SK-N-SH (cell line): ENCODE measurements around the gene MBNL1.

Experiments used
- GABPA ChIP-seq: IDR thresholded peaks from 2 replicates; pipeline ENCODE4 v1.4.0; 2012; ENCODE audit warnings: low read depth, mild to moderate bottlenecking
- RAD21 ChIP-seq: IDR thresholded peaks from 2 replicates; pipeline ENCODE4 v1.6.1; 2012; ENCODE audit warnings: mild to moderate bottlenecking, low read length
- RXRA ChIP-seq: IDR thresholded peaks from 2 replicates; pipeline ENCODE4 v1.4.0; 2012; ENCODE audit warnings: low read depth, mild to moderate bottlenecking, borderline replicate concordance
- TF ChIP-seq, protein P1 (sequence below): fragments of 200-600 bp; sonication (generic); IDR thresholded peaks from 2 replicates; pipeline ENCODE4 v1.6.1; 2017; ENCODE audit warnings: antibody characterized with exemption, mild to moderate bottlenecking, moderate library complexity
- TF ChIP-seq, protein P2 (sequence below): IDR thresholded peaks from 2 replicates; pipeline ENCODE4 v1.4.0; 2012; ENCODE audit warnings: low read depth, borderline replicate concordance
- TF ChIP-seq, protein P3 (sequence below): IDR thresholded peaks from 2 replicates; pipeline ENCODE4; 2012

DNA sequence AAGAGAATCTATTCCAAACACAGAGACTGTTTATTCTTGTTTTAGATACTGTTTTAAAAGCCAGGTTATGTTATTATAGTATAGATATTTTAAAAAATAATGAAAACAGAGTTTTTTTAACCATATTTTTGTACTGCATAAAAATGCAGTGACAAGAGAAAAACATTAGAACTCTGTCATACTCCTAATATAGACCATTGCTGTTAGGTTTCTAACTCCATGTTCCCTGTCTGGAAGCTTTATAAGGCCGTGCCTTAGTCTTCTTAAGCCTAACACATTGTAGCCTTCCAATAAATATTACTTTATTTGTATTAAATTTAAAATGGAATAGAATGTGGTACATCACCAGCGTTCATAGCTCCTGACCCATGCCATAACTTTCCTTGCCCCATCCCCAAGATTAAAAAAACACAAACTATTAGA, 53.2 kb downstream of the MBNL1 start:
- TF ChIP-seq, protein P1, sequence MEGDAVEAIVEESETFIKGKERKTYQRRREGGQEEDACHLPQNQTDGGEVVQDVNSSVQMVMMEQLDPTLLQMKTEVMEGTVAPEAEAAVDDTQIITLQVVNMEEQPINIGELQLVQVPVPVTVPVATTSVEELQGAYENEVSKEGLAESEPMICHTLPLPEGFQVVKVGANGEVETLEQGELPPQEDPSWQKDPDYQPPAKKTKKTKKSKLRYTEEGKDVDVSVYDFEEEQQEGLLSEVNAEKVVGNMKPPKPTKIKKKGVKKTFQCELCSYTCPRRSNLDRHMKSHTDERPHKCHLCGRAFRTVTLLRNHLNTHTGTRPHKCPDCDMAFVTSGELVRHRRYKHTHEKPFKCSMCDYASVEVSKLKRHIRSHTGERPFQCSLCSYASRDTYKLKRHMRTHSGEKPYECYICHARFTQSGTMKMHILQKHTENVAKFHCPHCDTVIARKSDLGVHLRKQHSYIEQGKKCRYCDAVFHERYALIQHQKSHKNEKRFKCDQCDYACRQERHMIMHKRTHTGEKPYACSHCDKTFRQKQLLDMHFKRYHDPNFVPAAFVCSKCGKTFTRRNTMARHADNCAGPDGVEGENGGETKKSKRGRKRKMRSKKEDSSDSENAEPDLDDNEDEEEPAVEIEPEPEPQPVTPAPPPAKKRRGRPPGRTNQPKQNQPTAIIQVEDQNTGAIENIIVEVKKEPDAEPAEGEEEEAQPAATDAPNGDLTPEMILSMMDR: no peak
- TF ChIP-seq RXRA (no peak), GABPA (no peak), RAD21 (no peak)
- TF ChIP-seq, protein P2, sequence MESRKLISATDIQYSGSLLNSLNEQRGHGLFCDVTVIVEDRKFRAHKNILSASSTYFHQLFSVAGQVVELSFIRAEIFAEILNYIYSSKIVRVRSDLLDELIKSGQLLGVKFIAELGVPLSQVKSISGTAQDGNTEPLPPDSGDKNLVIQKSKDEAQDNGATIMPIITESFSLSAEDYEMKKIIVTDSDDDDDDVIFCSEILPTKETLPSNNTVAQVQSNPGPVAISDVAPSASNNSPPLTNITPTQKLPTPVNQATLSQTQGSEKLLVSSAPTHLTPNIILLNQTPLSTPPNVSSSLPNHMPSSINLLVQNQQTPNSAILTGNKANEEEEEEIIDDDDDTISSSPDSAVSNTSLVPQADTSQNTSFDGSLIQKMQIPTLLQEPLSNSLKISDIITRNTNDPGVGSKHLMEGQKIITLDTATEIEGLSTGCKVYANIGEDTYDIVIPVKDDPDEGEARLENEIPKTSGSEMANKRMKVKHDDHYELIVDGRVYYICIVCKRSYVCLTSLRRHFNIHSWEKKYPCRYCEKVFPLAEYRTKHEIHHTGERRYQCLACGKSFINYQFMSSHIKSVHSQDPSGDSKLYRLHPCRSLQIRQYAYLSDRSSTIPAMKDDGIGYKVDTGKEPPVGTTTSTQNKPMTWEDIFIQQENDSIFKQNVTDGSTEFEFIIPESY: no peak
- TF ChIP-seq, protein P3, sequence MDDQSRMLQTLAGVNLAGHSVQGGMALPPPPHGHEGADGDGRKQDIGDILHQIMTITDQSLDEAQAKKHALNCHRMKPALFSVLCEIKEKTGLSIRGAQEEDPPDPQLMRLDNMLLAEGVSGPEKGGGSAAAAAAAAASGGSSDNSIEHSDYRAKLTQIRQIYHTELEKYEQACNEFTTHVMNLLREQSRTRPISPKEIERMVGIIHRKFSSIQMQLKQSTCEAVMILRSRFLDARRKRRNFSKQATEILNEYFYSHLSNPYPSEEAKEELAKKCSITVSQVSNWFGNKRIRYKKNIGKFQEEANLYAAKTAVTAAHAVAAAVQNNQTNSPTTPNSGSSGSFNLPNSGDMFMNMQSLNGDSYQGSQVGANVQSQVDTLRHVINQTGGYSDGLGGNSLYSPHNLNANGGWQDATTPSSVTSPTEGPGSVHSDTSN: no peak
